Putamen (tissue), 1 donor: Measurements from ENCODE around the gene KCNE2.
"Not testable (repeated sequence)": the region's sequence is repeated elsewhere in the genome, so short reads cannot be mapped to it uniquely, and the experiment has no call there.

ENCODE experiments used
- DNase-seq: peaks from one replicate; pipeline ENCODE4 v3.0.0-alpha.2; 2016; ENCODE audit warnings: low spot score

Gene KCNE2

GRCh38 chr21:34407294-34407693 is 43.5 kb downstream of the KCNE2 start:
- not testable (repeated sequence) for DNase-seq

- DNase-seq = not testable (repeated sequence)
These were observed 53.8 kb downstream of the KCNE2 start for GRCh38 chr21:34417448-34418077.
